ENCODE results near the gene B3GALT6.

The B3GALT6 gene

DNA sequence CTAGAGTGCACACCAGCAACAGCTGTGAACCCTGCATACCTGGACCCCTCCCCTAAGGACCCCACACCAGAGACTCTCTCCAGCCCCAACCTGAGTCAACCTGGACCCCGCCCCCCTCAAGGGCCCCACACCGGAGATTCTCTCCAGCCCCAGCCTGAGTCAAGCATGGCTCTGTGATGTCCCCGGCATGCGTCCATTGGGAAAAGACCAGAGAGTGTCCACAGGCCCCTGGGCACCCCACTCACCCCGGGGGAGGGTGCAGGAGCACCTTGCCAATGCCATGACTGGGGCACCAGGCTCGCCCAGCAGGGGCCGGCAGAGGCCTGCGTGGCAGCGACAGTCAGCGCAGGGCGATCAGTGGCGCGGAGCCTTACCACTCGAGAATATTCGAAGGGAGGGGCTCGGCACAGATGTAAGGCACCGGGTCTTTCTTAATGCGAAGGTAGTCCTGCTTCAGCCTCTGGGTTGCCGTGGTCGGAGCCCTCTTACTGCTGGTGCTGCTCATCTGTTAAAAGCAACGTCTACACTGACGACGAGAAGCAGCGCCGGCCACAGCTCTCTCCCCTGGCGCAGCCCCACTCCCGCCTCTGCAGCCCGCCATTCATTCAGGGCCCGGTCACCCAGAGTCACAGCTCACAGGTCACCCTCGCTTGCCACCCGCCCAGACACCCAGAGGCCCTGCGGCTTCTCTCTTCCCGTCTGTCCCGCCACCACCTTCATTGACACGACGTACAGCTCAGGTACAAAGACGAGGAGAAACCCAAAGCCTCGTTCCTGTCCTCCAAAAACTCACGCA, 35.6 kb downstream of the B3GALT6 start:
- no peak for FAIRE-seq

DNA sequence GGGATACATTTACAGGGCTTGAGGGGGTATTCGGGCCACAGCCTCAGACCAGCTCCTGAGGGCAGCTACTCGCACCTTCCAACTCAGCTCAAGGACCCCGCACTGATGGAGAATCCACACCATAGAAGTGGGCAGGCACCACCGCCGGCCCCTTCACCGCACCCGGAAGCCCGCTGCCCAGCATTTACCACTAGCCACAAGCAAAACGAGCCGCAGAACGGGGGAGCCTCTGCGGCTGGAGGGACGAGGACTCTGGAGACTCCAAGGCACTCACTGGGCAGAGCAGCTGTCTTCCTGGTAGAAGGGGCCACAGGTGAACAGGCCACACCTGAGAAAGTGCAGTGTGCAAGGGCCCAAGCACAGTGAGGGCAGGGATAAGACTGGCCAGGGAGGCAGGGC, 36.2 kb downstream of the B3GALT6 start:
- FAIRE-seq, result no peak

DNA sequence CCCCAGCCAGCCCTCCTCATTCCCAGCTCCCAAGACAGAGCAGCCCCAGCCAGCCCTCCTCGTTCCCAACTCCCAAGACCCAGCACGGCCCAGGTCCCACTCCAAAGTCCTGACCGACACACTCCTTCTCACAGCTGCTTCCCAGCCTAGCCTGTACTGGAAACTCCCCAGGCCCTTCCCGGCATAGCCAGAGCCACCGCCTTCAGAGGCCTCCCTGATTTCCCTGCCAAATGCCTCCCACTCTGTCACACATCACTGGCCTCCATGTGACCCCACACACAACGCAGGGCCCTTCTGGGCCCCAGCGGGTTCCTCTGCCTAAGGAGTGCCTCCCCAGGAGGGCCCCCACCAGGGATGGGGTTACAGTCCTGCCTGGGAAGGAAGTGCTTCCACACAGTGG, 38.8 kb downstream of the B3GALT6 start:
- FAIRE-seq, result no peak

DNA sequence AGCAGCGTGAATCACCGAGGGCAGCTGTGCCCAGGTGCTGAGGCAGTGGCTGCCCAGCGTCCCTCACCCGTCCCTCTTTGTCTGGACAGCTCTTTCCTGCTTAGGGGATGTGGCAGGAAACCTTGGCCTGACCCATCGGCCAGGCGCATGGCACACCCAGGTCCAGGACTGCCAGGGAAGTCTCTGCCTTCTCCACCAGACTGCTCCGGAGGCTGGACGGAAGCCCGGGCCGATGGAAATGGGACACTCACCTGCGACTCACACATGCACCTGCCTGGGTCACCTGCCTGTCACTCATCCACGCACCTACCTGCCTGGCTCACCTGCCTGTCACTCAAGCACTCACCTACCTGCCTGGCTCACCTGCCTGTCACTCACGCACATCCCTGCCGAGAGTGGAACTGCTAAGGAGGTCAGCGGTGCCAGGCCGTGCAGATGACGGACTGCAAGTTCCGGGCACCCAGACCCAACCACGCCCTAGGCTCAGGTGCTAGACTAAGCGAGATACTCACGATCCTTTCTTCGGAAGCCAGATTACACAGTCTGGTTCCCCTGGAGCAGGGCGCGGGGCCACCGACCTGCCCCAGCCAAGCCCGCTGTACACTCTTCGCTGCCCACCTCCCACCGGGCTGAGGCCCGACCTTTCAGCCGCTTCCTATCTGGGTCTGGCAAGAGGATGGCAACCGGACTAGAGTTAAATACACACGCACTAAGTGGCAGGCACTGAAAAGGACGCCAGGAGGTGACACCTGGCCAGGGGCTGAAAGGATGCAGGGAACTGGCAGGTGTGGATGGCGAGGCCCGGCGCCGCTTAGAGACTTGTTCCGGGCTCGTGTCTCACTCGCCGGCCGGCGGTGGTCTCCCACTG, 40.5 kb downstream of the B3GALT6 start:
- FAIRE-seq, result no peak

DNA sequence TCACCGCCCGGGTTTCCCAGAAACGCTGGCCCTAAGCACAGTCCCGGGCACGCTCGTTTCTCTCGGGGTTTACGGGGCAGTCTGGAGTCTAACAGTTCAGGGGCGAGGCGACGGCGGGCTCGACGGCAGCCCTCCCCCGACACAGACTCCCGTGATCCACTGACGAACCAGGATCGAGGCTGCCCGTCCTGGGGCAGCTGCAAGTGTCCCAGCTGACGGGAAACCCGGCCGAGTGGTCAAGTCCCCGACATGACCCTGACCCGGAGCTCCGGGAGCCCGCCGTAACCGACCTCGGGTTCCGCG, 41.1 kb downstream of the B3GALT6 start:
- FAIRE-seq, result no peak

DNA sequence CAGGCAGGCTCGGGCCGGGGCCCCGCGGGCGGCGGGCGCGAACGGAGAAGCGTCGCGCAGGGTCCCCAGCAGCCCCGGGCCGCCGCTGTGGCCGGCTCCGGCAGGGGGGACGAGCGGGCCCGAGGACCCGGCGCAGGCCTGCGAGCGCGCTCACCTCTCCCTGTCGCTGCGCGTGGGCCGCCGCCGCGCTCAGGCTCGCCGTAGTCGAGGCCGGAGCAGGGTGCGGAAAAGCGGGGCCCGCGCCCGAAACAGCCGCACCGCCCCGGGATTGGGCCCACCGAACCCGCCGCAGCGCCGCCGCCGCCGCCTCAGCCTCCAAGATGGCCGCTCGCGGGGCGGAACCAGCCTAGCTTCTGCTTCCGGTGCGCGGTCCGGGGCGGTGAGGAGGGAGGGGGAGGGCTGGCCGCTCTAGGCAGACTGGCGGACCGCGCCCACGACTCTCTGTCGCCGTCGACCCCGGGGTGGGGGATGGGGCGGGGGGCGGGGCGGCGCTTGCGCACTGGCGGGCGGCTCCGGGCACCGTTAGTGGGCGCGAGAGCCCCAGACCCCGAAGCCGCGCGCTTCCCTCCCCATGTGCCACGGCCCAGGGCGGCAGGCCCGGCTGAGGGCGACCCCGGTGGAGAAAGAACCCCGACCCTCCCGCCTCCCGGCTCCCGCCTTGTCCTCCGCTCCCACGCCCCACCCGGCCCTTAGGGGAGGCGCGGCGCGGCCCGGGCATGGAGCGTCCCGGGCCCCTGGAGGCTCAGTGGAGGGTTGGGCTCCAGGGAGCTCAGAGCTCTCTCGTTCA, 41.7 kb downstream of the B3GALT6 start, which contains the start of gene UBE2J2:
Gene UBE2J2, minus strand, starts transcription at position 343 of the 787 bp plus-strand sequence. CDS start 5,862 bp downstream, outside the sequence.
- no peak for FAIRE-seq

DNA sequence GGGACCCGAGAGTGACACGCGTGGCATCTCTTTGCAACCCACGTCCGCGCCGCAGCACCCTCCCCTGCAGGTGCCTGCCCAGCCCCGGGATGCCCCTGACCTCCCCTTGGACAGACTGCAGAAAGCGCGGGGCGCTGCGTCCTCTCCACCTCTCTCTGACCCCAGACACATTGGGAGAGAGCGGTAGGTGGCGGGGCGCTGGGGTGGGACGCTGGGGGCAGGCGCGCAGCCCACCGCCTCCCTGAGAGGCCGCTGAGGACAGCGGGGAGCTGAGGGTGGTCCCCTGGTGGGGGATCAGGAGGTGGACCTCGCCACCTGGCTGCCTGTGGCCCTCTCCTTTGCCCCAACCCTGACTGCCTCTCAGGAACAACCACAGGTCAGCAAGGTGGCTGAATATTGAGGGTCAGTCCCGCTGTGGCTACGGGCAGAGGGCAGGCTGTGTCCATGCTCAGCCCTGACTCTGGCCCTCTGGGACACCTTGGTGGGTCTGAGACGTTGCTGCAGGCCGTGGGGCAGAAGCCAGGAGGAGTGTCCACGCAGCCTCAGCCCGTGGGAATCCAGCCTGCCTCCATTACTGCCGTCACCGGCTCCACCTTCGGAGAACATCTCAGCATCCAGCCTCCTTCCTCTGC, 42.4 kb downstream of the B3GALT6 start:
- FAIRE-seq, result no peak

DNA sequence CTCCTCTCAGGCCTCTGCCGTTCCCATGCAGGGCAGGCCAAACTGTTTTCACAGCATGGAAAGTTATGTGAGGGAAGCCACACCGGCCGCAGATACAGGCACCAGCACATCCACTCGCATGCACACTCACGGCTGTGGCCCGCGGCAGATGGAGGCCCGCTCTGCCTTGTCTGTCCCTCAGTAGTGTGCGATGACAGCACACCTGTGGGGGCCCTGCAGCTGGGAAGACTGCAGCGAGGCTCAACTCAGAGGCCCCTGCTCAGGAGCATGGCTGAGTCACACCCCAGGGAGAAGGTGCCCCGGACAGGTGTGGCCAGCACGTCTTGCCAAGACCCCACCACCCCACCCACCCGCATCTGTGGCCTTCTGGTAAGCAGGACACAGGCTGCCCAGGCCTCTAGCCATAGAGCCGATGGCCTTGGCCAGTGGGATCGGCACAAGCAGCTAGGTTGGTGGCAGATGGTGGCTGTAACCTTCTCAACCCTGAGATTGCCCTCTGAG, 42.9 kb downstream of the B3GALT6 start:
- no peak for FAIRE-seq

DNA sequence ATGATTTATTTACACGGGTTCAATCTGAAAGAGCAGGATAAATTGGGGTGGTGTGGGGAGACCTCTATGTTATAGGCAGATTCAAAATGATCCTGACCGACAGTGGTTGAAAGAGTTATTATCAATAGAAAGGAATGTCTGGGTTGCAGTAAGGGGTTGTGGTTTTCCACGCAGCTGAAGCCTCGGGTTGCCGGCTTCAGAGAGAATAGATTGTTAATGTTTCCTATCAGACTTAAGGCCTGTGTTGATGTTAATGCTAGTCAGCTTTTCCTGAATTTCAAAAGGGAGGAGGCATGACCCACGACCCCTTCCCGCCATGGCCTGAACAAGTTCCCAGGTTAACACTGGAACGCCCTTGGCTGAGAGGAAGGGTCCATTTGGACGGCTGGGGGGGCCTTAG, 43.8 kb downstream of the B3GALT6 start:
- no peak for FAIRE-seq

DNA sequence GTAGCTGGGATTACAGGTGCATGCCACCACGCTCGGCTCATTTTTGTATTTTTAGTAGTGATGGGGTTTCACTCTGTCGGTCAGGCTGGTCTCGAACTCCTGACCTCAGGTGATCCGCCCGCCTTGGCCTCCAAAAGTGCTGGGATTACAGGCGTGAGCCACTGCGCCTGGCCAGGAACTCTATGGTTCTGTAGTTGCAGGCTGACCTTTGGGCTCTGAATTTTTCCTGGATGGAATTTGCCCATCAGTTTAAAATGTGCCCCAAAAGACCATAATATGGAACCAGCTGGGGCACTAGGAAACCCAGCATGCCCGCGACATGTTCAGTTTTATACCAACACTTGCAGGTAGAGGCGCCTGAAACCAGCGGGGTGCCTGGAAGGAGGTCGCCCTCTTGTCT, 46.6 kb downstream of the B3GALT6 start:
- FAIRE-seq, result no peak

DNA sequence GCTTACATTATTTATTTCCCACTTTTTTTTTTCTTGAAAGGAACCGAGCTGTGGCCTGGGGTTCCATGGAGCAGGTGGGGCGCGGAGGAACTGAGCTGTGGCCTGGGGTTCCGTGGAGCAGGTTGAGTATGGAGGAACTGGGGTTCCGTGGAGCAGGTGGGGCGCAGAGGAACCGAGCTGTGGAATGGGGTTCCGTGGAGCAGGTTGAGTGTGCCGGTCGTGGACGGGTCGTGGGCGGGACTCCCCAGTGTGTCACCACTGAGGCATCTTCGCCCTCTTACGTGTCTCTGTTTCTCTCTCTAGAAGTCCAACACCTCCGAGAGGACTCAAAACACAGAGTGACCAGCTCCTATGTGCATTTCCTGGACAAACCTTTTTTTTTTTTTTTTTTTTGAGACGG, 47.0 kb downstream of the B3GALT6 start:
- FAIRE-seq, result no peak

DNA sequence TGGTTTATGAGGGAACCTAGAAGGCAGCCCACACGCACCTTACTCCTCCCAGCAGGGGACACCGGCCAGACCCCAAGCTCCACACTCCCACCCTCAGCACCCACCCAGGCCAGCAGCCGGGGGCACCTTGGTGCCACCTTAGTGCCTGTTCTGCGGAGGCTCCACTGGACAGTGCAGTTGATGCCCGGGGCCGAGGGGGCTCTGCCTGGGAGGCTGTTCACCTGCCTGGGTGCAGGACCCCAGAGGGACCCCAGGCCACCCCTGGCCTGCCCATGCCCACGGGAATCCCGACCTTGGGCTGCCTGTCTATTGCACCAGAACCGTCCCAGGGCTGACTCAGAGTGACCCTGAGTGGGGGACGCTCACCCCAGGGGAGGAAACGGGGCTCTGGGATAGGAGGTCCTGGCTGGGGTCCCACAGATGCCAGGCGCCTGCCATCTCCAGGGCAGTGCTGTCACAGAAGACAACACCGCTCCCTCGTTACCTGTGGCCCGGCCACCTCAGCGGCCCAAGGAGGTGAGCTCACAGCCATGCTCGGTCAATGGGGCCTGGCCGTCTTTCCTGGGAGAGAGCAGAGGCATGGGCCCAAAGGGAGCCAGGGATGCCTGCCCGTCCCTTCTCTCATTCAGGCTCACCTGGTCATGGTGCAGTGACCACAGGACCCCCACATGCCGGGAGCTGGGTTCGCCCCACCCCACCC, 48.9 kb downstream of the B3GALT6 start:
- no peak for FAIRE-seq

DNA sequence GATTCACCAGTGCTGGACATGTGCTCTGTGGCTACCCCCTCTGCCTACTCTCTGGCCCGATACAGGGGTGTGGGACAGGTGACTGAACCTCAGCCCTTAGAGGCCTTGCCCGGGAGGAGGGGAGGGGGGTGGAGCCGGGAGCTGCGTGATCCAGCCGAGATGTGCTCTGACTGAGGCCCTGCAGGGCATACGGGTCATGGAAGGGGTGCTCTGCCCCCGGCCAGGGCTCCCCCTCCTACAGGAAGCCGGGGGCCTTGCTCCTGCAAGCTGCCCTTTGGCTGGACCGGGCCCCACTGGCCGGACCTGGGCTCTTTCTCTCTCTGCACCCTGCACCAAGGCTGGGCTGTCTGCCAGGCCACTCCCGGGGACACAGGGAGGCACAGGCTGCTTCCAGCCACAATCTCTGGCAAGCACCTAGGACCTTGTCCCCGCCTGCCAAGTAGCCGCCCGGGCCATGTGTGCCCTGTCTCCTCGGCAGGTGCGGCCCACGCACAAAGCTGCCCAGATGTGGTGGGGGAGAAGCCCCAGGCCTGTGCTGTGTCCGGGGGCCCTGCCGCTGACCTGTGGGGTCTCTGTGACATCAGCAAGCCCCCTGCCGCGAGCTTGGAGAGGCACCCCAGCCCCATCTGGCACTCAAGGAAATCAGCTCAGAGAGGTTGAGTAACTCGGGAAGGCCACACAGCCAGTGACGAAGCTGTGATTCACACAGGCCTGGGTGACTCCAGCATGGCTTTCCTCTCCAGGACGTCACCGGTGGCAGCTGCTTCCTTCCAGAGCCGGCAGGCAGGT, 49.7 kb downstream of the B3GALT6 start:
- FAIRE-seq, result no peak

DNA sequence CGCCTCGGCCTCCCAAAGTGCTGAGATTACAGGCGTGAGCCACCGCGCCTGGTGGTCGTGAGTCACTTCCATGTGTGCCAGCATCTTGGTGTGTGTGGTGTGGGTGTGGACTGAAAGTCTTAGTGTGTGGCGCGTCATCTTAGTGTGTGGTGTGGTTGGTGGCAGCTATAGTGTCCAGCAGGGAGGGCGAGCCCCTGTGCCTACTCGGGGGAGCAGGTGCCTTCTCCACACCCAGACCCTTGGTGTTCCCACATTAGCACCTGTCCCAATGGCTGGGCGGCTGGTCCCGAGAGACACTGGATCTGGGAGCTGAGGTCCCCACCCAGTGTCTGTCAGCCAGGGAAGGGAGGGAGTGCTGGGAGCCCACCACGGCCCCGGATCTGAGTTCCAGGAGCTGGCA, 51.0 kb downstream of the B3GALT6 start:
- no peak for FAIRE-seq

DNA sequence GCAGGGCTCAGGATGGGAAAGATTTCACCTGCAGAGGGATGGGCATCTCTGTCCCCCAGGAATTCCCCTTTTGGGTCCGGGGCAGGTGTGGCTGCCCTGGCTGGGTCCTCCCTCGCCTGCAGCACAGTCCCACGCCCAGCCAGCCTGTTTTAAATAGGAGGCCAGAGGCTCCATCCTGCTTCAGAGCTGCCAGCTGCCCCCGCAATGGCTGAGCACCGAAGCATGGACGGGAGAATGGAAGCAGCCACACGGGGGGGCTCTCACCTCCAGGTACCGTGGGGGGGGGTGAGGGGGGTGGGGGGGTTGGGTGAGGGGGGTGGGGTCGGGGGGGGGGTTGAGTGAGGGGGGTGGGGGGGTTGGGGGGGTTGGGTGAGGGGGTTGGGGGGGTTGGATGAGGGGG, 51.8 kb downstream of the B3GALT6 start:
- no peak for FAIRE-seq

Data from TTC549 (cell line).